Karpas-422 (cell line): ENCODE measurements around the gene ENOX1. TPM values are rescaled to one million over a fixed set of nuclear protein-coding genes. Genes with fewer than 3 reads are reported as not detected.

Experiments
- DNase-seq: peaks from one replicate; pipeline ENCODE4 v3.0.0-alpha.2; 2015
- H2AFZ ChIP-seq: fragments of 200-600 bp; sonication (generic); 2 replicates; pipeline ENCODE4 v1.6.1; 2014; ENCODE audit warnings: antibody characterized with exemption, low read length, mixed read lengths
- H3K27ac ChIP-seq: fragments of 200-600 bp; sonication (generic); 2 replicates; pipeline ENCODE4 v1.5.1; 2014; ENCODE audit warnings: mild to moderate bottlenecking, low read length, moderate library complexity
- H3K27me3 ChIP-seq: fragments of 200-600 bp; sonication (generic); 2 replicates; pipeline ENCODE4 v1.6.1; 2014; ENCODE audit warnings: low read length, mixed read lengths
- H3K36me3 ChIP-seq: fragments of 200-600 bp; sonication (generic); 2 replicates; pipeline ENCODE4 v1.6.1; 2014; ENCODE audit warnings: low read length, mixed read lengths; ENCODE audit not compliant: insufficient read depth
- H3K4me1 ChIP-seq: fragments of 200-600 bp; sonication (generic); 2 replicates; pipeline ENCODE4 v1.6.1; 2014; ENCODE audit warnings: mild to moderate bottlenecking, low read length, mixed read lengths
- H3K4me2 ChIP-seq: fragments of 200-600 bp; sonication (generic); 2 replicates; pipeline ENCODE4 v1.6.1; 2014; ENCODE audit warnings: low read length, low read depth, mild to moderate bottlenecking; ENCODE audit not compliant: poor library complexity, severe bottlenecking
- H3K4me3 ChIP-seq: fragments of 200-600 bp; sonication (generic); 2 replicates; pipeline ENCODE4 v1.5.1; 2014; ENCODE audit warnings: mild to moderate bottlenecking, antibody characterized with exemption, low read length, mixed read lengths
- H3K79me2 ChIP-seq: fragments of 200-600 bp; sonication (generic); 2 replicates; pipeline ENCODE4 v1.6.1; 2014; ENCODE audit warnings: mild to moderate bottlenecking, low read length, mixed read lengths
- H3K9ac ChIP-seq: fragments of 200-600 bp; sonication (generic); 2 replicates; pipeline ENCODE4 v1.6.0; 2014; ENCODE audit warnings: low read length
- H3K9me2 ChIP-seq: fragments of 200-600 bp; sonication (generic), shearing (Covaris generic); replicated peaks from 2 replicates; pipeline ENCODE4 v1.6.0; 2014; ENCODE audit warnings: mild to moderate bottlenecking, low read length, moderate library complexity; ENCODE audit not compliant: insufficient read depth
- H3K9me3 ChIP-seq: fragments of 300-700, 200-600 bp; sonication (generic); 2 replicates; pipeline ENCODE4 v1.6.1; 2014; ENCODE audit warnings: low read length, mixed read lengths
- H4K20me1 ChIP-seq: fragments of 200-600 bp; sonication (generic); 2 replicates; pipeline ENCODE4 v1.6.1; 2014; ENCODE audit warnings: mild to moderate bottlenecking, antibody characterized with exemption, low read length, low read depth; ENCODE audit not compliant: insufficient read depth
- total RNA-seq: library from RNA; depleted of rRNA; stranded (reverse); fragments of >200 nt; shearing (Covaris generic); gene quantifications from 2 replicates; pipeline ENCODE4 v1.2.3, GENCODE V29; 2014; ENCODE audit warnings: low replicate concordance

Gene ENOX1
- total RNA-seq, 1 experiment from 2014 or later: not detected

GRCh38 chr13:43558326-43558725, 228.4 kb downstream of the ENOX1 start:
- H2AFZ ChIP-seq: no peak overlapping the region
- no peaks in the 10 kb centered on the region for H3K36me3 ChIP-seq
- H3K4me3 ChIP-seq: no peak overlapping the region
- H3K4me2 ChIP-seq: no peak overlapping the region
- no peak for DNase-seq
- H3K4me1 ChIP-seq: no peaks in the 10 kb centered on the region
- H3K27me3 ChIP-seq: no peaks in the 10 kb centered on the region
- no peaks in the 10 kb centered on the region for H3K9me3 ChIP-seq
- no peaks in the 10 kb centered on the region for H3K9me2 ChIP-seq
- H3K79me2 ChIP-seq: no peaks in the 10 kb centered on the region
- no peaks in the 10 kb centered on the region for H4K20me1 ChIP-seq
- no peak overlapping the region for H3K9ac ChIP-seq
- no peak overlapping the region for H3K27ac ChIP-seq

DNA sequence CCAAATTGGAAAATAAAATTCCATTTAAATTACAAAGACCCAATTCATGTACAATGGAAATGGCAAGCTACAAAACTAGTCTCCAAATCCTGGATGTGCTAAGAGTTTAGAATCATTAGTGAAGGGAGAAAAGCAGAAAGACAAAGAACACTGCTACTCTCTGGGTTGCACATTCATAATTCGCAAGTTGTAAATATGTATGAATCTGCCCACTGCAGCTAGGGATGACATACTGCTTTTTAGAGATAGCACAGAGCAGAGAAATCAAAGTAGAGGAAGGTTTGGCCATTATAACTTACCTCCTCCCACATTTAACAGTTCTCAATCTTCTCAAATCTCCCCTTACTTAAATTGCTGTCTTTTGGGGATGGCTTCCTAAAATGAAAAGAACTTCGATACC, 231.1 kb downstream of the ENOX1 start:
- no peaks in the 10 kb centered on the region for H3K9me3 ChIP-seq
- no peaks in the 10 kb centered on the region for H3K79me2 ChIP-seq
- H4K20me1 ChIP-seq: no peaks in the 10 kb centered on the region
- H2AFZ ChIP-seq: no peak overlapping the region
- no peak overlapping the region for H3K9ac ChIP-seq
- DNase-seq: no peak
- no peaks in the 10 kb centered on the region for H3K27me3 ChIP-seq
- no peaks in the 10 kb centered on the region for H3K36me3 ChIP-seq
- no peaks in the 10 kb centered on the region for H3K9me2 ChIP-seq
- no peak overlapping the region for H3K4me3 ChIP-seq
- no peak overlapping the region for H3K4me2 ChIP-seq
- no peak overlapping the region for H3K27ac ChIP-seq
- H3K4me1 ChIP-seq: no peaks in the 10 kb centered on the region

DNA sequence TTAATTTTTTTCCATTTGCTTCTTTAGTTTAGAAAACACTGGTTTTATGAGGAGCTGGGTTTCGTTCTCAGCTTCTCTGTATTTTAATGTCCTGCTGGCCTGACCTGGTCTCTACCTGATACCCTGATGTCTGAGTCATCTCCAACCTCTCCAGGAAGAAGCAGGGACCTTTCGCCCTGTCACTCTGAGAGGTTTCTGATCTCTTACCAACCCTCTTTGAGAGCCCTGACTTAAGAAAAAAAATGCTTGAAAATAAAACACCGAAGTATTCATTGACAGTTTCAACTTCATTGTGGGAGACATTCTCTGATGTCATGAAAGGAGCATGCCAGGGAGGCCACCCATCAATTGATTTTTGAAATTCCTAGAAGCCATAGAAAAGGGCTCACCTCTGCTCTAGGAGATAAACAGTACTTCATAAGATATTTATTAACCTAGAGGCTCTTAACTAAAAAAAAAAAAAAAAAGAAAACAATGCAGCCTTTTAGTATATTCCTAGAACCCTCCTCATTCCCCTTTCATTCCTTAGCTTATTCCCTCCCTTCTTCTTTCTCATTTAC, 234.8 kb downstream of the ENOX1 start:
- Histone ChIP-seq H3K4me3 (no peak overlapping the region), H3K4me1 (no peaks in the 10 kb centered on the region), H3K27me3 (no peaks in the 10 kb centered on the region), H3K4me2 (no peak overlapping the region), H4K20me1 (no peaks in the 10 kb centered on the region), H3K9me3 (no peaks in the 10 kb centered on the region), H3K9ac (no peak overlapping the region), H3K9me2 (no peaks in the 10 kb centered on the region), H2AFZ (no peak overlapping the region), H3K79me2 (no peaks in the 10 kb centered on the region), H3K36me3 (no peaks in the 10 kb centered on the region), H3K27ac (no peak overlapping the region)
- DNase-seq: no peak

DNA sequence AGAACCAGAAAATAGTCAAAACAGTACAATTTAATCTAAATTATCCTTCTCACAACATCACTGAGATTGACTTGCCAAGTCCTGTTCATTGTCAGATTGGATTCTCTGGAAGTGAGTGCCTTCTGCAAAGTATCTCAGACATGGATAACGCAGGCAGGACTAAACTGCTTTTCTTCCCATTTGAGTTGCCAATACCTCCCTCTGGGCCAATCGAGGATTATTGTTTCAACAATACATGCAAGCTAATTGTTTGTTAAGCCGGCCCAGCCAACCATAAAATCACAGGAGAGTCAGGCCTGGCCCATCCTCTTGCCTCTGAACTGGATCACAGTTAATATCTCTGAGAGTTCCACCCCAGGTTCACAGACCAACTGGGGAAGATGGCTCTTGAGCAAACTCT, 240.0 kb downstream of the ENOX1 start:
- no peak for DNase-seq

DNA sequence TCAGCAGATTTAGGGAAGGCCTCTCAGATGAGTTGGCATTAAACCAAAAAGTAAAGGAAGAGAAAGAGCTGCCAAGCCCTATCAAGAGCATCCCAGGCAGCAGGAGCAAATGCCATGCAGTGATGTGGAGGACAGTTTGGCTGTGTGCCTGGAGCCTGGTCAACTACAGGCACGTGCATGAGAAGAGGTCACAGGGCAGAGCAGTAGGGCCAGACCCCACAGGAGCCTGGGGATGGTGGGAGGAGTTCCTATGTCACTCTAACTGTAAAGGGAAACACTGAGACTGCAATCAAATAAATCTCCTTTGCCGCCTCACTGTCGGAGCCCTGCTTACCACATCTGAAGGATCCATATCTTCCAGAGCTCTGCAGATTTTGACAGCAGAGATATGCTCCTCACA, 240.5 kb downstream of the ENOX1 start:
- no peaks in the 10 kb centered on the region for H4K20me1 ChIP-seq
- no peak for DNase-seq
- no peaks in the 10 kb centered on the region for H3K9me3 ChIP-seq
- no peaks in the 10 kb centered on the region for H3K36me3 ChIP-seq
- H3K27ac ChIP-seq: no peak overlapping the region
- H3K9me2 ChIP-seq: no peaks in the 10 kb centered on the region
- H3K4me1 ChIP-seq: no peaks in the 10 kb centered on the region
- H3K4me3 ChIP-seq: no peak overlapping the region
- H2AFZ ChIP-seq: no peak overlapping the region
- no peak overlapping the region for H3K9ac ChIP-seq
- H3K27me3 ChIP-seq: no peaks in the 10 kb centered on the region
- H3K4me2 ChIP-seq: no peak overlapping the region
- no peaks in the 10 kb centered on the region for H3K79me2 ChIP-seq

More for the DNA sequence above, 240.0 kb downstream of the ENOX1 start:
- no peaks in the 10 kb centered on the region for H3K36me3 ChIP-seq
- H3K9me2 ChIP-seq: no peaks in the 10 kb centered on the region
- no peak overlapping the region for H3K9ac ChIP-seq
- no peak overlapping the region for H3K27ac ChIP-seq
- H2AFZ ChIP-seq: no peak overlapping the region
- no peaks in the 10 kb centered on the region for H3K27me3 ChIP-seq
- H3K9me3 ChIP-seq: no peaks in the 10 kb centered on the region
- H3K4me1 ChIP-seq: no peaks in the 10 kb centered on the region
- no peaks in the 10 kb centered on the region for H4K20me1 ChIP-seq
- no peak overlapping the region for H3K4me3 ChIP-seq
- H3K79me2 ChIP-seq: no peaks in the 10 kb centered on the region
- no peak overlapping the region for H3K4me2 ChIP-seq

DNA sequence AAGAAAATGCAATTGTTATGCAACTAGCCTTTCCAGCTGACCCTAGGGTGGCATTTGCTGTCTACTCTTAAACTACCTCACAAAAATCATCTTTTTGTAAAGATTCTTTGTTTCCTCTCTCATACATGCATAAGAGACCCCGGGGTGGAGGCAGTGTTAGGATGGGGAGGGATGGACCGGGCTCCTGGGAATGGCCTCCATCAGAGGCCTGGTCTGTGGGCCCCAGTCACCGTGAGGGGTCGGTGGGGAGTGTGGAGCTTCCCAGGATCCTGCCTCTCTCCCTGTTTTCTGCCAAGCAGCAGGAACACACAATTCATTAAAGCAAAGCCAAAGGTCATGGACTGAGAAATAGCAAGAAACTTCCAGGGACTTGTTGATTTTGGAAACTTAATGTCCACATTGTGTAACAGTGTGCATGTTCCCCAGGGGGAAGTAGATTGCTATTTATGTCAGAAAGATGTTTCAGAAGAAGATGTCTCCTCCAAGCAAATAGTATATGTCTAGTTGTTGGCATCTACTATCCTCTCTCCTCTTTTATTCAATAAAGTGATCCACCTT, 241.4 kb downstream of the ENOX1 start:
- Histone ChIP-seq H3K9ac (no peak overlapping the region), H3K4me1 (no peaks in the 10 kb centered on the region), H3K4me3 (no peak overlapping the region), H3K4me2 (no peak overlapping the region), H3K9me3 (no peaks in the 10 kb centered on the region), H3K36me3 (no peaks in the 10 kb centered on the region), H2AFZ (no peak overlapping the region), H3K27ac (no peak overlapping the region), H3K79me2 (no peaks in the 10 kb centered on the region), H4K20me1 (no peaks in the 10 kb centered on the region), H3K9me2 (no peaks in the 10 kb centered on the region), H3K27me3 (no peaks in the 10 kb centered on the region)
- no peak for DNase-seq

DNA sequence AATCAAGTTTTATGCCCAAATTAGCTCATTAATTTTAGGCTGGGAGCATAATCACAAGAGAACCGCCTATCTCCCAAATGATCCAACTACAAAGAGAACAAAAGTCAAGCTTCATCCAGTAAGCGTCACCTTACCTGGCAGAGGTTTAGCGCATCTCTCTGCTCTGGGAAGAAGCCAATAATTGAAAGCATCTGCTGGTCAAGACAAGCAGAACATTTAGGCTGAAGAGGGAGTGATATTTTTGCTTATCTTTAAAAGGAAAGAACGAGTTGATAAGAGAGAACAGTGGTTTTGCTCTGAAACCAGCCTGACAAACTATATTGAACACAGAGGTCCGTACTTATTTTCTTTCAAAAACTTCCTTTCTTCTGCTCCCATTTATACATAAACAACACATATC, 242.1 kb downstream of the ENOX1 start:
- DNase-seq: no peak
- Histone ChIP-seq H3K9ac (no peak overlapping the region), H3K27me3 (no peaks in the 10 kb centered on the region), H3K4me3 (no peak overlapping the region), H3K9me2 (no peaks in the 10 kb centered on the region), H3K4me2 (no peak overlapping the region), H2AFZ (no peak overlapping the region), H3K9me3 (no peaks in the 10 kb centered on the region), H3K79me2 (no peaks in the 10 kb centered on the region), H3K27ac (no peak overlapping the region), H3K36me3 (no peaks in the 10 kb centered on the region), H4K20me1 (no peaks in the 10 kb centered on the region), H3K4me1 (no peaks in the 10 kb centered on the region)

DNA sequence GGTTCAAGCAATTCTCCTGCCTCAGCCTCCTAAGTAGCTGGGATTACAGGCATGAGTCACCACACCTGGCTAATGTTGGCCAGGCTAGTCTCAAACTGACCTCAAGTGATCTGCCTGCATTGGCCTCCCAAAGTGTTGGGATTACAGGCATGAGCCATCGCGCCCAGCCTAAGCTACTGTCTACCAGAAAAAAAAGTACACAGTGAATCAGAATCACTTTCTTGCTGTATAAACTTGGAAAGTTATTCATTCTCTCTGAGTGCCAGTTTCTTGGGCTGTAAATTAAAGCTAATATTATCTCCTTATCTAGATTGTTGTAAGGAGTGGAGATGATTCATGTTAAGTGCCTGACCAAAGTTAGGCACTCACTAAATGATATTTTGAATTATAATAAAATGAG, 242.8 kb downstream of the ENOX1 start:
- Histone ChIP-seq H3K9me2 (no peaks in the 10 kb centered on the region), H3K79me2 (no peaks in the 10 kb centered on the region), H3K9ac (no peak overlapping the region), H3K27ac (no peak overlapping the region), H2AFZ (no peak overlapping the region), H3K27me3 (no peaks in the 10 kb centered on the region), H3K36me3 (no peaks in the 10 kb centered on the region), H3K9me3 (no peaks in the 10 kb centered on the region), H4K20me1 (no peaks in the 10 kb centered on the region), H3K4me3 (no peak overlapping the region), H3K4me2 (no peak overlapping the region), H3K4me1 (no peaks in the 10 kb centered on the region)
- no peak for DNase-seq
